K562 treated with DMSO at 1 percent for 48 hours (cell line): Measurements from ENCODE around the gene ELF3. TPM values are rescaled to one million over a fixed set of nuclear protein-coding genes. Genes with fewer than 3 reads are reported as not detected.

ENCODE experiments used
- total RNA-seq: library from RNA; unstranded; fragments of 300-600 nt; gene quantifications from 2 replicates; pipeline ENCODE4 v1.2.3, GENCODE V29; 2022; ENCODE audit warnings: low replicate concordance; ENCODE audit errors: extremely low read depth

The ELF3 gene
- not detected in 2 replicates for total RNA-seq

DNA sequence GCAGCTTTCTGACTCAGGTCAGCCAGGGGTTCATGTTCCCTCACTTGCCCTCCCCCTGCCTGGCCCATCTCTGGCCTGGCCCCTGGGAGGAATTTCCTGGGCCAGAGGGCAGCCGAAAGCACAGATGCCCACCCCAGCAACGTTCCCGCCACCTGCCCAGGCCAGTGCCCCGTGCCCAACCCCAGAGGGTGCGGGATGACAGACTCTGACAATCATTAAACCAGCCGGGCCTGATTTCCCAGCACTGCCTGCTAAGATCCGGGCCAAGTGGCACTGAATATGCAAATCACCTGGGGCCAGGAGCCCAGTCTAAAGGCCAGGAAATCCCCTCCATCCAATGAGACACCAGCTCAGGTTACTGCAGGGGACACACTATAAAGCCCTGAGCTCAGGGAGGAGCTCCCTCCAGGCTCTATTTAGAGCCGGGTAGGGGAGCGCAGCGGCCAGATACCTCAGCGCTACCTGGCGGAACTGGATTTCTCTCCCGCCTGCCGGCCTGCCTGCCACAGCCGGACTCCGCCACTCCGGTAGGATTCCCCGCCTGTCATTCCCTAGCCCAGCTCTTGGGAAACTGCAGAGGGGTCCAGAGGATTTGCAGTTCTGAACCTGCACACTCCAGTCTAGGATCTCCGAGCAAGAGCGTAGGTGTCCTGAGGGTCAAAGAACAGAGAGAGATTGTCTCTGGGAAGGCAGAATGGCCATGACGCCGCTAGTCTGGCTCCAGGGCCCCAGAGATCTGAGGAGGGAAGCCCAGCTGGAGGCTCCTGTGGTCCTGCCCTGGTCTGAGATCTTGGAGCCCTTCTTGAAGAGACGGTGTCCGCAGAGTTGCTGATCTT lies at the start of gene ELF3:
Gene ELF3 (plus strand): TSS at position 408 of the 836 bp plus-strand sequence. CDS start 550 bp downstream, outside the sequence.

DNA sequence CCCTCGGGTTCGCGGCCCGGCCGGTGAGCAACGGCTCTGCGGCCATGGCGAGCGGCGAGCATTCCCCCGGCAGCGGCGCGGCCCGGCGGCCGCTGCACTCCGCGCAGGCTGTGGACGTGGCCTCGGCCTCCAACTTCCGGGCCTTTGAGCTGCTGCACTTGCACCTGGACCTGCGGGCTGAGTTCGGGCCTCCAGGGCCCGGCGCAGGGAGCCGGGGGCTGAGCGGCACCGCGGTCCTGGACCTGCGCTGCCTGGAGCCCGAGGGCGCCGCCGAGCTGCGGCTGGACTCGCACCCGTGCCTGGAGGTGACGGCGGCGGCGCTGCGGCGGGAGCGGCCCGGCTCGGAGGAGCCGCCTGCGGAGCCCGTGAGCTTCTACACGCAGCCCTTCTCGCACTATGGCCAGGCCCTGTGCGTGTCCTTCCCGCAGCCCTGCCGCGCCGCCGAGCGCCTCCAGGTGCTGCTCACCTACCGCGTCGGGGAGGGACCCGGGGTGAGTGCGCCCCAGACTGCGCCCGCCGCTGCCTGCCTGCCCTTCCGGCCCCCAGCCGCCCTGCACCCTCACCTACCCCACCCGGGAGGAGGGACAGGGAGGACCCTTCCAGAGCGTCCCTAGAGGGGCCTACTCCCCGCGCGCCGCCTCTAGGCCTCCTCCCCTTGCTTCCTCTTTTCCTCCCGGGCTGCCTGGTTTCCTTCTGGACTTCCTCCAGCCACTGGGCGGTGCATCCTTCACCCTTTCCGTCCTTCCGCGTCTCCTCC lies 27.6 kb upstream of the ELF3 start, which contains the start of gene RNPEP:
Gene RNPEP (plus strand): TSS at position 26 of the 757 bp plus-strand sequence. CDS start 19 bp downstream, at position 45.

Other genes starting within 250 kb of the ELF3 start
- 89.3 TPM in 1 of 2 replicates, not detected in the other for gene IPO9, start 181.4 kb upstream of the ELF3 start, total RNA-seq
- gene SHISA4, start 121.7 kb upstream of the ELF3 start, total RNA-seq = not detected in 2 replicates
- not detected in 2 replicates for gene LMOD1, start 64.0 kb upstream of the ELF3 start, total RNA-seq
- not detected in 2 replicates for gene TIMM17A, start 55.1 kb upstream of the ELF3 start, total RNA-seq
- gene RNPEP, start 27.9 kb upstream of the ELF3 start, total RNA-seq = not detected in 2 replicates
- gene GPR37L1, start 112.3 kb downstream of the ELF3 start, total RNA-seq = not detected in 2 replicates
- gene ARL8A, start 134.2 kb downstream of the ELF3 start, total RNA-seq = not detected in 2 replicates
- not detected in 2 replicates for gene PTPN7, start 150.0 kb downstream of the ELF3 start, total RNA-seq
- gene LGR6, start 183.2 kb downstream of the ELF3 start, total RNA-seq = not detected in 2 replicates